Measurements from ENCODE around the gene FLYWCH1.

- no peak for TF ChIP-seq ARNT (IDR thresholded peaks at IDR 0.05)
- no peak for TF ChIP-seq TARDBP (IDR thresholded peaks at IDR 0.05)
Measured at GRCh38 chr16:2987286-2987685, 75.6 kb downstream of the FLYWCH1 start.
